IMR-90 (cell line): ENCODE data around the gene CFD. TPM values are rescaled to one million over a fixed set of nuclear protein-coding genes. Genes with fewer than 3 reads are reported as not detected.

ENCODE experiments used
- ATAC-seq: fragments of 200-7000 bp; cut with Tn5 transposase; 2 replicates; pipeline ENCODE4 v1.9.1; 2020; ENCODE audit warnings: low read depth, mild to moderate bottlenecking, moderate library complexity
- BruUV-seq: library from RNA; stranded (reverse); fragments of 400-500 nt; replicated peaks from 2 replicates; lab custom pipeline; 2021; lab: Mats Ljungman, UMichigan
- CTCF ChIA-PET: fragments of 300-600 bp; formaldehyde crosslinking; extraction: SDS; loops from one replicate; lab custom pipeline; 2021; ENCODE audit warnings: antibody characterized with exemption; lab: Yijun Ruan, JAX
- POLR2A ChIA-PET: fragments of 300-600 bp; sonication (Branson Sonifier 250); formaldehyde crosslinking; loops from one replicate; lab custom pipeline; 2022; ENCODE audit warnings: antibody characterized with exemption; ENCODE audit not compliant: unreplicated experiment; lab: Charles Lee
- DNase-seq: peaks from one replicate; pipeline ENCODE4 v3.0.0; 2013
- H2AFZ ChIP-seq: replicated peaks from 2 replicates; pipeline ENCODE3; 2013; ENCODE audit warnings: low read length, mild to moderate bottlenecking; ENCODE audit not compliant: poor library complexity
- H2AK5ac ChIP-seq: 2 replicates; pipeline ENCODE4 v1.6.1; 2013; ENCODE audit warnings: low read depth, low read length, inconsistent platforms
- H2AK9ac ChIP-seq: replicated peaks from 2 replicates; pipeline ENCODE3; 2013; ENCODE audit warnings: mild to moderate bottlenecking, low read depth, low read length, moderate library complexity; ENCODE audit not compliant: poor library complexity
- H2BK120ac ChIP-seq: 2 replicates; pipeline ENCODE4 v1.6.1; 2013; ENCODE audit warnings: low read depth, low read length, inconsistent platforms
- H2BK15ac ChIP-seq: 3 replicates; pipeline ENCODE4 v1.6.1; 2013; ENCODE audit warnings: low read depth, low read length, inconsistent platforms
- H2BK20ac ChIP-seq: 2 replicates; pipeline ENCODE4 v1.6.1; 2013; ENCODE audit warnings: low read depth, mild to moderate bottlenecking, inconsistent platforms, low read length, moderate library complexity
- H2BK5ac ChIP-seq: 2 replicates; pipeline ENCODE4 v1.6.1; 2013; ENCODE audit warnings: mild to moderate bottlenecking, low read depth, low read length, inconsistent platforms; ENCODE audit not compliant: poor library complexity, severe bottlenecking
- H3K14ac ChIP-seq: replicated peaks from 2 replicates; pipeline ENCODE4 v1.6.1; 2013; ENCODE audit warnings: low read depth, low read length, inconsistent platforms
- H3K18ac ChIP-seq: 2 replicates; pipeline ENCODE4 v1.6.1; 2013; ENCODE audit warnings: low read depth, low read length, control low read depth
- H3K23ac ChIP-seq: 2 replicates; pipeline ENCODE4 v1.6.1; 2013; ENCODE audit warnings: low read depth, low read length, inconsistent platforms
- H3K27ac ChIP-seq: 2 replicates; pipeline ENCODE4 v1.5.1; 2013; ENCODE audit warnings: mild to moderate bottlenecking, control low read depth, low read length; ENCODE audit not compliant: insufficient read depth
- H3K27me3 ChIP-seq: 2 replicates; pipeline ENCODE4 v1.6.1; 2013; ENCODE audit warnings: low read length; ENCODE audit not compliant: control insufficient read depth, insufficient read depth
- H3K36me3 ChIP-seq: 2 replicates; pipeline ENCODE4 v1.6.1; 2013; ENCODE audit warnings: low read length, mixed read lengths; ENCODE audit not compliant: control insufficient read depth, insufficient read depth
- H3K4ac ChIP-seq: 2 replicates; pipeline ENCODE4 v1.6.1; 2013; ENCODE audit warnings: low read depth, low read length, inconsistent platforms
- H3K4me1 ChIP-seq: 2 replicates; pipeline ENCODE4 v1.6.1; 2013; ENCODE audit warnings: low read length, mixed read lengths; ENCODE audit not compliant: control insufficient read depth, insufficient read depth
- H3K4me2 ChIP-seq: 2 replicates; pipeline ENCODE4 v1.6.1; 2013; ENCODE audit warnings: low read depth, mild to moderate bottlenecking, control low read depth, low read length, moderate library complexity
- H3K4me3 ChIP-seq: 2 replicates; pipeline ENCODE4 v1.5.1; 2013; ENCODE audit warnings: low read depth, mild to moderate bottlenecking, control low read depth, low read length, moderate library complexity; ENCODE audit not compliant: insufficient read depth
- H3K56ac ChIP-seq: 2 replicates; pipeline ENCODE4 v1.6.1; 2013; ENCODE audit warnings: low read length, inconsistent platforms; ENCODE audit not compliant: insufficient read depth; ENCODE audit errors: extremely low read depth
- H3K79me1 ChIP-seq, 2 experiments: 2 replicates each; pipeline ENCODE4 v1.6.1; 2013; ENCODE audit warnings: low read length in 2 of 2, inconsistent platforms in 1 of 2, low read depth in 1 of 2
- H3K9ac ChIP-seq: 2 replicates; pipeline ENCODE4 v1.6.1; 2013; ENCODE audit warnings: low read depth, low read length, control low read depth
- H3K9me1 ChIP-seq: 2 replicates; pipeline ENCODE4 v1.6.1; 2013; ENCODE audit warnings: low read length, inconsistent platforms; ENCODE audit not compliant: insufficient read depth
- H3K9me3 ChIP-seq: 2 replicates; pipeline ENCODE4 v1.6.1; 2013; ENCODE audit warnings: low read length; ENCODE audit not compliant: control insufficient read depth, insufficient read depth
- H4K20me1 ChIP-seq: 2 replicates; pipeline ENCODE4 v1.6.1; 2013; ENCODE audit warnings: low read length, inconsistent platforms; ENCODE audit not compliant: insufficient read depth
- H4K5ac ChIP-seq: 2 replicates; pipeline ENCODE4 v1.6.1; 2013; ENCODE audit warnings: mild to moderate bottlenecking, low read depth, low read length, control low read depth
- H4K8ac ChIP-seq, 2 experiments: 2 replicates each; pipeline ENCODE4 v1.6.1; 2013; ENCODE audit warnings: low read depth in 2 of 2, low read length in 2 of 2, control low read depth in 1 of 2, inconsistent platforms in 1 of 2
- H4K91ac ChIP-seq: 2 replicates; pipeline ENCODE4 v1.6.1; 2013; ENCODE audit warnings: low read depth, low read length, inconsistent platforms; ENCODE audit not compliant: insufficient read depth
- CHD1 ChIP-seq: IDR thresholded peaks from 2 replicates; pipeline ENCODE4 v1.6.1; 2012; ENCODE audit warnings: low read depth, low read length, improper control_type of control experiment
- MAZ ChIP-seq: IDR thresholded peaks from 2 replicates; pipeline ENCODE4 v1.6.1; 2012; ENCODE audit warnings: low read depth, mild to moderate bottlenecking, low read length, improper control_type of control experiment, moderate library complexity, borderline replicate concordance
- POLR2A ChIP-seq: IDR thresholded peaks from 2 replicates; pipeline ENCODE4 v1.6.1; 2012; ENCODE audit warnings: mild to moderate bottlenecking, low read depth, low read length
- RCOR1 ChIP-seq: IDR thresholded peaks from 2 replicates; pipeline ENCODE4 v1.6.1; 2012; ENCODE audit warnings: mild to moderate bottlenecking, low read length, improper control_type of control experiment; ENCODE audit not compliant: insufficient replicate concordance
- WGBS, 2 experiments: methylation state at CpG; one replicate each; pipeline versions ENCODE4 v1.1.5 to v1.1.7; 2013; ENCODE audit warnings: missing lambda C conversion rate in 2 of 2; ENCODE audit not compliant: insufficient read length in 1 of 2; ENCODE audit errors: extremely low coverage in 2 of 2; 5-methylcytosine and 5-hydroxymethylcytosine counted together
- dilution Hi-C: fragments of 300-500 bp; cut with HindIII; formaldehyde crosslinking; loops from one replicate; pipeline ENCODE4 v1.14.3; 2018; ENCODE audit warnings: low sequenced_read_pairs; ENCODE audit not compliant: unreplicated experiment
- in situ Hi-C: fragments of 300-500 bp; cut with MboI; formaldehyde crosslinking; loops from 3 replicates; pipeline ENCODE4 v1.14.3; 2019; ENCODE audit warnings: low sequenced_read_pairs, inconsistent platforms, mixed read lengths
- intact Hi-C: fragments of 100-400 bp; cut with micrococcal nuclease; formaldehyde crosslinking; loops from 2 replicates; pipeline ENCODE4 v1.10.0; 2022
- polyA plus RNA-seq, 3 experiments: library from polyadenylated mRNA; depleted of rRNA; stranded (reverse); fragments of >200 nt; gene quantifications; 2 replicates each; pipeline ENCODE4 v1.2.3, GENCODE V29; 2012; ENCODE audit warnings: low replicate concordance in 1 of 3
- total RNA-seq: library from RNA; depleted of rRNA; stranded (reverse); fragments of >200 nt; gene quantifications from 2 replicates; pipeline ENCODE4 v1.2.3, GENCODE V29; 2012

Gene CFD
- total and polyA plus RNA-seq, 2 of the 4 experiments (the other 2 are of a cell fraction), result 1.4 to 2.8 TPM

DNA sequence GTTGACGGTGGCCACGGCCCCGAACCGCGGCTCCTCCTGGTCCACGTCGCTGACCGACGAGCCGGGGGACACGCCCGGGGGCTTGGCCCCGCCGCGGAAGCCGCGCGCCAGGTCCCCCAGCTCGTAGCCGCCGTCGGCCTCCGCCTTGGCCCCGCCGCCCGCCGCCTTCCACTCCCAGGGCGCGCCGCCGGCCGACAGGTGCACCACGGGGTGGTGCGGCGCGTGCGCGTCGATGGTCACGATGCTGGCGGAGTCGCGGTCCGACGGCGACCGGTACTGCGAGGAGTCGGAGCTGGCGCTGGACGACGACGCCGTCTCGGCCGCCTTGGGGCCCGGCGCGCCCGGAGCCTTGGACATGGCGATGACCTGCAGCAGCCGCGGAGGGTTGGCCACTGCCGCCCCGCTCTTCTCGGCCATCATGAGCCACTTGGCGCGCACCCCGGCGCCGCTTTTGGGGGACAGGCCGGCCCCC, 46.7 kb upstream of the CFD start:
- no peak overlapping the region for H2BK15ac ChIP-seq
- H3K27ac ChIP-seq, result no peak overlapping the region
- no peak overlapping the region for H2BK120ac ChIP-seq
- H3K14ac ChIP-seq, result no peak overlapping the region
- no peak overlapping the region for H2AK9ac ChIP-seq
- no peak overlapping the region for H2AFZ ChIP-seq
- CTCF ChIA-PET, result no interaction called here
- no peak overlapping the region for H3K4ac ChIP-seq
- 93% methylated on average over 38 of the region's 72 CpGs; no CpG with 5 or more reads in 1 of the 2 experiments for WGBS, 2 experiments
- intact Hi-C loops, result no loop called here
- no peak overlapping the region for H3K4me2 ChIP-seq
- ATAC-seq (no peak), DNase-seq (no peak)
- H3K9me3 ChIP-seq, result no peaks in the 10 kb centered on the region
- peaks cover 67% of the 10 kb centered on the region for H3K36me3 ChIP-seq
- H3K4me1 ChIP-seq, result no peaks in the 10 kb centered on the region
- H4K91ac ChIP-seq, result no peak overlapping the region
- H4K20me1 ChIP-seq, result peaks cover 49% of the 10 kb centered on the region
- no peak overlapping the region for H3K4me3 ChIP-seq
- dilution Hi-C loops, result no loop called here
- no peaks in the 10 kb centered on the region for H3K27me3 ChIP-seq
- no peak overlapping the region for H4K8ac ChIP-seq
- no peaks in the 10 kb centered on the region for H3K9me1 ChIP-seq
- POLR2A ChIA-PET, result no interaction called here
- H3K79me1 ChIP-seq, result peaks cover 8 to 24% of the 10 kb centered on the region in 2 experiments
- TF ChIP-seq MAZ, result no peak
- TF ChIP-seq POLR2A, result no peak
- TF ChIP-seq RCOR1, result no peak
- TF ChIP-seq CHD1, result no peak
- no peak overlapping the region for H3K23ac ChIP-seq
- no peak overlapping the region for H4K5ac ChIP-seq
- H3K18ac ChIP-seq, result no peak overlapping the region
- in situ Hi-C loops, result no loop called here
- no peak overlapping the region for H2BK5ac ChIP-seq
- H3K56ac ChIP-seq, result no peak overlapping the region
- H2AK5ac ChIP-seq, result no peak overlapping the region
- no TSS peak for BruUV-seq
- no peak overlapping the region for H2BK20ac ChIP-seq
- no peak overlapping the region for H3K9ac ChIP-seq
